OCI-M2 (cell line): Measurements from ENCODE around the gene KHDRBS2.
"Not testable (repeated sequence)": the region's sequence is repeated elsewhere in the genome, so short reads cannot be mapped to it uniquely, and the experiment has no call there.

Experiments used
- DNase-seq: peaks from one replicate; lab custom pipeline; 2025; ENCODE audit not compliant: unreplicated experiment; lab: John Stamatoyannopoulos, UW

KHDRBS2 gene

GRCh38 chr6:61869632-61870400, 416.2 kb downstream of the KHDRBS2 start:
- DNase-seq: no peak

GRCh38 chr6:61868507-61869080, 417.4 kb downstream of the KHDRBS2 start:
- DNase-seq: no peak

- no peak for DNase-seq
These were observed 418.4 kb downstream of the KHDRBS2 start for GRCh38 chr6:61867635-61868034.

GRCh38 chr6:61857541-61857940, 428.5 kb downstream of the KHDRBS2 start:
- DNase-seq: no peak

- no peak for DNase-seq
These were observed 444.1 kb downstream of the KHDRBS2 start for GRCh38 chr6:61841958-61842357.

- no peak for DNase-seq
These were observed 450.8 kb downstream of the KHDRBS2 start for GRCh38 chr6:61835237-61835636.

- no peak for DNase-seq
These were observed 452.8 kb downstream of the KHDRBS2 start for GRCh38 chr6:61833176-61833755.

- DNase-seq: no peak
These were observed 468.3 kb downstream of the KHDRBS2 start for GRCh38 chr6:61817716-61818115.

GRCh38 chr6:61810047-61810446, 476.0 kb downstream of the KHDRBS2 start:
- DNase-seq: no peak

GRCh38 chr6:61809004-61809595, 476.9 kb downstream of the KHDRBS2 start:
- DNase-seq: no peak

- DNase-seq: no peak
These were observed 498.0 kb downstream of the KHDRBS2 start for GRCh38 chr6:61787998-61788397.

- not testable (repeated sequence) for DNase-seq
These were observed 516.6 kb downstream of the KHDRBS2 start for GRCh38 chr6:61769446-61769845.

- no peak for DNase-seq
These were observed 530.3 kb downstream of the KHDRBS2 start for GRCh38 chr6:61755739-61756138.

GRCh38 chr6:61751986-61752385, 534.0 kb downstream of the KHDRBS2 start:
- no peak for DNase-seq

- no peak for DNase-seq
These were observed 540.0 kb downstream of the KHDRBS2 start for GRCh38 chr6:61745994-61746393.

- DNase-seq: no peak
These were observed 574.2 kb downstream of the KHDRBS2 start for GRCh38 chr6:61711849-61712248.

GRCh38 chr6:61688165-61688564, 597.9 kb downstream of the KHDRBS2 start:
- no peak for DNase-seq

GRCh38 chr6:61682562-61682961, 603.5 kb downstream of the KHDRBS2 start:
- DNase-seq: no peak

GRCh38 chr6:61679625-61680024, 606.4 kb downstream of the KHDRBS2 start:
- no peak for DNase-seq

- DNase-seq: no peak
These were observed 610.3 kb downstream of the KHDRBS2 start for GRCh38 chr6:61675734-61676133.

GRCh38 chr6:61649845-61650244, 636.2 kb downstream of the KHDRBS2 start:
- no peak for DNase-seq

- no peak for DNase-seq
These were observed 645.6 kb downstream of the KHDRBS2 start for GRCh38 chr6:61640463-61640862.
